HepG2 (cell line): ENCODE data around the gene STX1B. TPM values are rescaled to one million over a fixed set of nuclear protein-coding genes. Genes with fewer than 3 reads are reported as not detected.
A peak's percentile ranks its signal among the peaks of the same experiment; 100 is the strongest.

Experiments
- ARHGAP35 ChIP-seq: sonication (generic); formaldehyde crosslinking; IDR thresholded peaks from 2 replicates; pipeline ENCODE4 v1.9.0; 2022; ENCODE audit warnings: mild to moderate bottlenecking, inconsistent platforms, moderate library complexity, missing genetic modification reagents, borderline replicate concordance
- FOXA1 ChIP-seq, 2 experiments: fragments of 450-650 bp in 1 of 2; sonication (generic) in 1 of 2; formaldehyde crosslinking in 1 of 2; IDR thresholded peaks; 2 replicates each; pipeline versions ENCODE4 v1.4.0 to v1.6.1; 2016 to 2020; ENCODE audit warnings: missing genetic modification reagents in 1 of 2
- HNF4A ChIP-seq: sonication (generic); formaldehyde crosslinking; IDR thresholded peaks from 2 replicates; pipeline ENCODE4 v1.4.0; 2020; ENCODE audit warnings: missing genetic modification reagents
- MTA3 ChIP-seq: sonication (generic); formaldehyde crosslinking; IDR thresholded peaks from 2 replicates; pipeline ENCODE4 v1.4.0; 2020; ENCODE audit warnings: missing genetic modification reagents
- NCOA1 ChIP-seq: sonication (generic); formaldehyde crosslinking; IDR thresholded peaks from 2 replicates; pipeline ENCODE4 v1.9.0; 2021; ENCODE audit warnings: missing genetic modification reagents
- NCOA5 ChIP-seq: sonication (generic); formaldehyde crosslinking; IDR thresholded peaks from 2 replicates; pipeline ENCODE4 v1.4.0; 2020; ENCODE audit warnings: missing genetic modification reagents
- POLR2A ChIP-seq, 2 experiments: IDR thresholded peaks; 2 replicates each; pipeline ENCODE4 v1.6.1; 2011; ENCODE audit warnings: low read depth in 2 of 2, low read length in 2 of 2, mild to moderate bottlenecking in 1 of 2, moderate library complexity in 1 of 2; ENCODE audit not compliant: insufficient read depth in 1 of 2
- RXRA ChIP-seq: sonication (generic); formaldehyde crosslinking; IDR thresholded peaks from 2 replicates; pipeline ENCODE4 v1.5.1; 2020; ENCODE audit warnings: missing genetic modification reagents
- RXRB ChIP-seq: IDR thresholded peaks from 2 replicates; pipeline ENCODE4 v1.6.1; 2016; ENCODE audit warnings: borderline replicate concordance, missing genetic modification reagents, missing compliant biosample characterization
- SMAD3 ChIP-seq: sonication (generic); formaldehyde crosslinking; IDR thresholded peaks from 2 replicates; pipeline ENCODE4 v1.4.0; 2020; ENCODE audit warnings: missing genetic modification reagents
- SP4 ChIP-seq: sonication (generic); formaldehyde crosslinking; IDR thresholded peaks from 2 replicates; pipeline ENCODE4 v1.8.1; 2023; ENCODE audit warnings: mild to moderate bottlenecking, missing genetic modification reagents
- THYN1 ChIP-seq: sonication (generic); formaldehyde crosslinking; IDR thresholded peaks from 2 replicates; pipeline ENCODE4 v1.8.1; 2023; ENCODE audit warnings: low read depth, mild to moderate bottlenecking, moderate library complexity, missing genetic modification reagents, borderline replicate concordance
- ZBTB20 ChIP-seq: sonication (generic); formaldehyde crosslinking; IDR thresholded peaks from 2 replicates; pipeline ENCODE4 v1.8.1; 2023; ENCODE audit warnings: missing genetic modification reagents, low read depth, mild to moderate bottlenecking, borderline replicate concordance
- ZNF10 ChIP-seq: sonication (generic); formaldehyde crosslinking; IDR thresholded peaks from 2 replicates; pipeline ENCODE4 v1.4.0; 2020; ENCODE audit warnings: mild to moderate bottlenecking, low read depth, missing genetic modification reagents, borderline replicate concordance
- ZNF138 ChIP-seq: sonication (generic); formaldehyde crosslinking; IDR thresholded peaks from 2 replicates; pipeline ENCODE4 v1.5.0; 2020; ENCODE audit warnings: mild to moderate bottlenecking, low read depth, missing genetic modification reagents
- ZNF235 ChIP-seq: sonication (generic); formaldehyde crosslinking; IDR thresholded peaks from 2 replicates; pipeline ENCODE4 v1.8.1; 2023; ENCODE audit warnings: mild to moderate bottlenecking, missing genetic modification reagents, borderline replicate concordance
- ZNF605 ChIP-seq: sonication (generic); formaldehyde crosslinking; IDR thresholded peaks from 2 replicates; pipeline ENCODE4 v1.8.0; 2022; ENCODE audit warnings: mild to moderate bottlenecking, missing genetic modification reagents
- ZNF792 ChIP-seq: IDR thresholded peaks from 2 replicates; pipeline ENCODE4 v1.6.1; 2016
- polyA plus RNA-seq, 8 experiments: library from polyadenylated mRNA; depleted of rRNA in 3 of 8; stranded (reverse) in 7 of 8; unstranded in 1 of 8; fragments of >200 nt; fragmentation: Illumina TruSeq in 4 of 8; extraction: Trizol in 4 of 8; gene quantifications; 2 replicates each; pipeline versions ENCODE4 v1.2.1 to v1.2.3, GENCODE V29; 2011 to 2016; ENCODE audit warnings: low read depth in 4 of 8, missing spikeins in 1 of 8, mixed read lengths in 1 of 8; ENCODE audit not compliant: insufficient read depth in 1 of 8
- total RNA-seq, 5 experiments: library from RNA; depleted of rRNA; stranded (reverse); fragments of >200 nt; fragmentation: Illumina TruSeq; extraction: Trizol; gene quantifications; 2 replicates each; pipeline ENCODE4 v1.2.3, GENCODE V29; 2016; ENCODE audit warnings: low read depth in 1 of 5
- TF ChIP-seq, protein P1 (sequence below): sonication (generic); formaldehyde crosslinking; IDR thresholded peaks from 2 replicates; pipeline ENCODE4 v1.5.0; 2020; ENCODE audit warnings: mild to moderate bottlenecking, missing genetic modification reagents, moderate library complexity
- TF ChIP-seq, protein P2 (sequence below): sonication (generic); formaldehyde crosslinking; IDR thresholded peaks from 2 replicates; pipeline ENCODE4 v1.4.0; 2020; ENCODE audit warnings: low read depth, mild to moderate bottlenecking, missing genetic modification reagents
- TF ChIP-seq, protein P3 (sequence below): sonication (generic); formaldehyde crosslinking; IDR thresholded peaks from 2 replicates; pipeline ENCODE4 v1.8.0; 2022; ENCODE audit warnings: mild to moderate bottlenecking, missing genetic modification reagents, borderline replicate concordance
- TF ChIP-seq, protein P4 (sequence below): sonication (generic); formaldehyde crosslinking; IDR thresholded peaks from 2 replicates; pipeline ENCODE4 v1.8.0; 2022; ENCODE audit warnings: missing genetic modification reagents, mild to moderate bottlenecking, borderline replicate concordance
- TF ChIP-seq, protein P5 (sequence below): IDR thresholded peaks from 2 replicates; pipeline ENCODE4 v1.6.1; 2018; ENCODE audit warnings: missing genetic modification reagents, mild to moderate bottlenecking, missing compliant biosample characterization

The STX1B gene
- total and polyA plus RNA-seq, 2 of the 13 experiments (the other 11 are each of a cell fraction or from before 2014, with no cell fraction given), result 2.1 to 3.0 TPM

DNA sequence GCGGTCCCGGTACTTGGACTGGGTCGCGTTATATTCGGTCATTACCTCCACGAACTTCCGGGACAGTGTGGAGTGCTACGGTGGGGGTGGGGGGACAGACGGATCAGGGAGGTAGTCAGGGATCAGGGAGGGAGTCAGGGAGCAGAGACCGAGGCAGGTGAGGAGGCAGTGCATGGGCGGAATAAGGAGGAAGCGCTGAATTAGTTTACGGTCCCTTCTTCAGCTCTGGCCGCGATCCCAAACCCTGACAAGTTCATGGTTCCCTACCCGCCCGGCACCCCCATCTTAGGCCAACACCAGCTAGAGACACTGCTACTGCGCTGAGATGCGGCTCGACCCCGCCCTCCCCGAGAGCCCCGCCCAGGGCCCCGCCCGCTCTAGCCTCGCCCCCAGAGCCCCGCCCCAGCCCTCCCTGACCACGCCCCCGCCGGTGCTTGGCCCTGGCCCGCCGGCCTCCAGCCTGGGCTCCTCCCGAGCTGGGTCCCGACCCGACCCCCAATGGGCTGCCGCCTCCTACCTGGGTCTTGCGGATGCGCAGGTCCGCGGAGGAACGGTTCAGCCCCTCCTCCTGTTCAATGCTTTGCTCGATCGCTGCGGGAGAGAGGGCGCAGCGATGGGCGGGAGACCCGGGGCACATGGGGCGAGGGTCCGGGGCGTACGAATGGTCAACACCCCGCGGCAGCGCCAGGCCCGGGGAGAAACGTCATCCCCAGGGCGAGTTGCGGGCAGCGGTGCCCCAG, 13.3 kb downstream of the STX1B start (continued):
- TF ChIP-seq RXRA (CRISPR knock-in tag) (peak; percentile 69), ZNF605 (CRISPR knock-in tag) (no peak; the same call in 1 of the 2 replicates), ZBTB20 (CRISPR knock-in tag) (peak; percentile 72), SMAD3 (0 out of 2 replicates have a peak, but pooled peaks have one; percentile 19), NCOA5 (no peak), ZNF138 (CRISPR knock-in tag) (peak; percentile 49; the same call in 1 of the 2 replicates), ZNF235 (CRISPR knock-in tag) (peak; percentile 74), MTA3 (CRISPR knock-in tag) (no peak), NCOA1 (CRISPR knock-in tag) (peak; percentile 80), ZNF10 (CRISPR knock-in tag) (no peak), SP4 (CRISPR knock-in tag) (peak; percentile 82), THYN1 (CRISPR knock-in tag) (no peak), HNF4A (peak; percentile 9), ARHGAP35 (CRISPR knock-in tag) (peak; percentile 82; the same call in 1 of the 2 replicates), POLR2A (IDR thresholded peaks at IDR 0.05; ENCODE audit: insufficient read depth in 1 of 2, low read depth in 2 of 2, low read length in 2 of 2) (peak; percentile 83 to 87), ZNF792 (CRISPR knock-in tag) (peak; percentile 71; the same call in 1 of the 2 replicates), FOXA1 (IDR thresholded peaks at IDR 0.05) (no peak), FOXA1 (CRISPR knock-in tag; IDR thresholded peaks at IDR 0.05) (peak; percentile 48), RXRB (CRISPR knock-in tag) (peak; percentile 31)
- TF ChIP-seq, protein P1, sequence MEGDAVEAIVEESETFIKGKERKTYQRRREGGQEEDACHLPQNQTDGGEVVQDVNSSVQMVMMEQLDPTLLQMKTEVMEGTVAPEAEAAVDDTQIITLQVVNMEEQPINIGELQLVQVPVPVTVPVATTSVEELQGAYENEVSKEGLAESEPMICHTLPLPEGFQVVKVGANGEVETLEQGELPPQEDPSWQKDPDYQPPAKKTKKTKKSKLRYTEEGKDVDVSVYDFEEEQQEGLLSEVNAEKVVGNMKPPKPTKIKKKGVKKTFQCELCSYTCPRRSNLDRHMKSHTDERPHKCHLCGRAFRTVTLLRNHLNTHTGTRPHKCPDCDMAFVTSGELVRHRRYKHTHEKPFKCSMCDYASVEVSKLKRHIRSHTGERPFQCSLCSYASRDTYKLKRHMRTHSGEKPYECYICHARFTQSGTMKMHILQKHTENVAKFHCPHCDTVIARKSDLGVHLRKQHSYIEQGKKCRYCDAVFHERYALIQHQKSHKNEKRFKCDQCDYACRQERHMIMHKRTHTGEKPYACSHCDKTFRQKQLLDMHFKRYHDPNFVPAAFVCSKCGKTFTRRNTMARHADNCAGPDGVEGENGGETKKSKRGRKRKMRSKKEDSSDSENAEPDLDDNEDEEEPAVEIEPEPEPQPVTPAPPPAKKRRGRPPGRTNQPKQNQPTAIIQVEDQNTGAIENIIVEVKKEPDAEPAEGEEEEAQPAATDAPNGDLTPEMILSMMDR (CRISPR knock-in tag), result peak; percentile 43
- TF ChIP-seq, protein P2, sequence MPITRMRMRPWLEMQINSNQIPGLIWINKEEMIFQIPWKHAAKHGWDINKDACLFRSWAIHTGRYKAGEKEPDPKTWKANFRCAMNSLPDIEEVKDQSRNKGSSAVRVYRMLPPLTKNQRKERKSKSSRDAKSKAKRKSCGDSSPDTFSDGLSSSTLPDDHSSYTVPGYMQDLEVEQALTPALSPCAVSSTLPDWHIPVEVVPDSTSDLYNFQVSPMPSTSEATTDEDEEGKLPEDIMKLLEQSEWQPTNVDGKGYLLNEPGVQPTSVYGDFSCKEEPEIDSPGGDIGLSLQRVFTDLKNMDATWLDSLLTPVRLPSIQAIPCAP, result no peak
- TF ChIP-seq, protein P3, sequence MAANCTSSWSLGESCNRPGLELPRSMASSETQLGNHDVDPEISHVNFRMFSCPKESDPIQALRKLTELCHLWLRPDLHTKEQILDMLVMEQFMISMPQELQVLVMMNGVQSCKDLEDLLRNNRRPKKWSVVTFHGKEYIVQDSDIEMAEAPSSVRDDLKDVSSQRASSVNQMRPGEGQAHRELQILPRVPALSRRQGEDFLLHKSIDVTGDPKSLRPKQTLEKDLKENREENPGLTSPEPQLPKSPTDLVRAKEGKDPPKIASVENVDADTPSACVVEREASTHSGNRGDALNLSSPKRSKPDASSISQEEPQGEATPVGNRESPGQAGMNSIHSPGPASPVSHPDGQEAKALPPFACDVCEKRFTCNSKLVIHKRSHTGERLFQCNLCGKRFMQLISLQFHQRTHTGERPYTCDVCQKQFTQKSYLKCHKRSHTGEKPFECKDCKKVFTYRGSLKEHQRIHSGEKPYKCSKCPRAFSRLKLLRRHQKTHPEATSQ, result peak; percentile 70; the same call in 1 of the 2 replicates
- TF ChIP-seq, protein P4, sequence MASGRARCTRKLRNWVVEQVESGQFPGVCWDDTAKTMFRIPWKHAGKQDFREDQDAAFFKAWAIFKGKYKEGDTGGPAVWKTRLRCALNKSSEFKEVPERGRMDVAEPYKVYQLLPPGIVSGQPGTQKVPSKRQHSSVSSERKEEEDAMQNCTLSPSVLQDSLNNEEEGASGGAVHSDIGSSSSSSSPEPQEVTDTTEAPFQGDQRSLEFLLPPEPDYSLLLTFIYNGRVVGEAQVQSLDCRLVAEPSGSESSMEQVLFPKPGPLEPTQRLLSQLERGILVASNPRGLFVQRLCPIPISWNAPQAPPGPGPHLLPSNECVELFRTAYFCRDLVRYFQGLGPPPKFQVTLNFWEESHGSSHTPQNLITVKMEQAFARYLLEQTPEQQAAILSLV (CRISPR knock-in tag), result peak; percentile 81
- TF ChIP-seq, protein P5, sequence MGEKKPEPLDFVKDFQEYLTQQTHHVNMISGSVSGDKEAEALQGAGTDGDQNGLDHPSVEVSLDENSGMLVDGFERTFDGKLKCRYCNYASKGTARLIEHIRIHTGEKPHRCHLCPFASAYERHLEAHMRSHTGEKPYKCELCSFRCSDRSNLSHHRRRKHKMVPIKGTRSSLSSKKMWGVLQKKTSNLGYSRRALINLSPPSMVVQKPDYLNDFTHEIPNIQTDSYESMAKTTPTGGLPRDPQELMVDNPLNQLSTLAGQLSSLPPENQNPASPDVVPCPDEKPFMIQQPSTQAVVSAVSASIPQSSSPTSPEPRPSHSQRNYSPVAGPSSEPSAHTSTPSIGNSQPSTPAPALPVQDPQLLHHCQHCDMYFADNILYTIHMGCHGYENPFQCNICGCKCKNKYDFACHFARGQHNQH (CRISPR knock-in tag), result peak; percentile 55; the same call in 1 of the 2 replicates
